ENCODE data around the gene PRH2.

Gene PRH2

DNA sequence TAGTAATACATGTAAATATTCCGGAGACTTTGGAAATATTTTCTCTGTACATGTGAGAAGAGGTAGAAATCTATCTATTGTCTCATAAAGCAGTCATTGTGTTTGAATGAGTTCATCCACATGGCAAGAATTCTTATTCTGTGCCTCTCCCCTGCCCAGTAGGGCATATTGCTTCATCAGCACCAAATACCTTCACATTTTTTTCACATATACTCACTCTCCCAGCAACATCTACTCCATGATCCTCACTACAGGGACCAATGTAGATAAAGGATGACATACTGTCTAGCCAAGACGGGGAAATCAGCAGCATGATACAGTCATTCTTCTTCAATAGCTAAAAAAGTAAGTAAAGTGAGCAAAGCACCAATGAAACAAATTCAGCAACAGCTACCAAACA is 11.4 kb downstream of the PRH2 start:
- TF ChIP-seq GATA2 (IDR thresholded peaks at IDR 0.05; ENCODE audit: low read depth, low read length), result no peak
- TF ChIP-seq GATA3 (IDR thresholded peaks at IDR 0.05; ENCODE audit: low read depth, low read length), result no peak

DNA sequence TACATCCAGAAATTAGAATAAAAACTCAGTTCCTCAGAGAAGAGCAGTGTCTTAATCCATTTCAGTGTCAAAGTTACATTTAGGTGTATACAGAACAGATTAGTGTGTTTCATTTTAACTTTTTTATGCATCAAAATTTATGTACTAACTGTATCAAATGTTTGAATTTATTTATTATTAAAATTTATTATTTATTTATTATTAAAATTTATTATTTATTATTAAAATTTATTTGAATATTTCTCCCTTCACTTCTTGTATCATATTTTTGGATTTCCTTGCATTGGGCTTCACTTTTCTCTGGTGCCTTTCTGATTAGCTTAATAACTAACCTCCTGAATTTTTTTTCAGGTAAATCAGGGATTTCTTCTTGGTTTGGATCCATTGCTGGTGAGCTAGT is 12.3 kb downstream of the PRH2 start:
- no peak for TF ChIP-seq GATA2 (IDR thresholded peaks at IDR 0.05; ENCODE audit: low read depth, low read length)
- no peak for TF ChIP-seq GATA3 (IDR thresholded peaks at IDR 0.05; ENCODE audit: low read depth, low read length)

DNA sequence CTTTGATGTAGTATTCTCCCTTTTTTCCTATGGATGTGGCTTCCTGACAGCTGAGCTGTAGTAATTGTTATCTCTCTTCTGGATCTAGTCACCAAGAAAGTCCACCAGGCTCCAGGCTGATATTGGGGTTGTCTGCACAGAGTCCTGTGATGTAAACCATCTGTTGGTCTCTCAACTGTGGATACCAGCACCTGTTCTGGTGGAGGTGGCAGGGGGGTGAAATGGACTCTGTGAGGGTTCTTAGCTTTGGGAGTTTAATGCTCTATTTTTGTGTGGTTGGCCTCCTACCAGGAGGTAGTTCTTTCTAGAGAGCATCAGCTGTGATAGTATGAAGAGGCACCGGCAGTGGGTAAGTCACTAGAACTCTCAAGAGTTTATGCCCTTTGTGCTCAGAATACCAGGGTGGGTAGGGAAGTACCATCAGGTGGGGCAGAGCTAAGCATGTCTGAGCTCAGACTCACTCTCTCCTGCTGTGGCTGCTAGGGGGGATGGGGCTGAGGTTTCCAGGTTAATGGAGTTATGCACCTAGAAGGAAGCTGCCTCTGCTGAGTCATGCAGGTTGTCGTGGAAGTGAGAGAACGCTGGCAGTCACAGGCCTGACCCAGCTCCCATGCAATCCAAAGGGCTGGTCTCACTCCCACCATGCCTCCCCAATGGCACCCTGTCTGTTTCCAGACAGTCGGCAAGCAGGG is 13.0 kb downstream of the PRH2 start:
- peak; percentile 38; the same call in 1 of the 2 replicates for TF ChIP-seq GATA3 (IDR thresholded peaks at IDR 0.05; ENCODE audit: low read depth, low read length)
- peak; percentile 44; the same call in 1 of the 2 replicates for TF ChIP-seq GATA2 (IDR thresholded peaks at IDR 0.05; ENCODE audit: low read depth, low read length)

DNA sequence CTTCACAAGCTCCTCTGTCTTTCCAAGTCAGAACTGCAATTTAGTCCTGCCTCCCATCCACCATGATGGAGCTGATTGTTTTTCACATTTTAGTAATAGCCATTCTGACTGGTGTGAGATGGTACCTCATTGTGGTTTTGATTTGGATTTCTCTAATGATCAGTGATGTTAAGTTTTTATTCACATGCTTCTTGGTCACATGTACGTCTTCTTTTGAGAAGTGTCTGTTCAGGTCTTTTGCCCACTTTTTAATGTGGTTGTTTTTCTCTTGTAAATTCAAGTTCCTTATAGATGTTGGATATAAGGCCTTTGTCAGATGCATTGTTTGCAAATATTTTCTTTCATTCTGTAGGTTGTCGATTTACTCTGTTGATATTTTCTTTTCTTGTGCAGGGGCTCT is 14.1 kb downstream of the PRH2 start:
- TF ChIP-seq GATA2 (IDR thresholded peaks at IDR 0.05; ENCODE audit: low read depth, low read length), result no peak
- TF ChIP-seq GATA3 (IDR thresholded peaks at IDR 0.05; ENCODE audit: low read depth, low read length), result no peak

DNA sequence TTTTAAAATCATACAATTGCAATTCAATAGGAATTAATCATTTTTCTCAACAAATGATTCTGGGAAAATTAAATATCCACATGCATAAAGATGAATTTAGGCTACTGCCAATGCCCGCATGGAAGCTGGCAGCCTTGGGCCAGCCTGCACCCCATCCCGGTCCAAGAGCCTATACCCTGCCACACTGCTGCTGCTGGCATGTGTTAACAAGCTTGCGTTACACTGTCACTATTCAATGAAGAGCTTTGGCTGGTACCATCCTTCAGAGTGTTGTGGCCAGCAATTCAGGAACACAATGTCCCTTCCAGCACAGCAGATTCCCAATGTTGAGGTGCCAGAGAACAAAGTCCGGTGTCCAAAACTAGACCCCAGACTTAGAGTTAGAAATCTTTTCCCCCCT is 23.6 kb downstream of the PRH2 start:
- TF ChIP-seq GATA3 (IDR thresholded peaks at IDR 0.05; ENCODE audit: low read depth, low read length), result no peak
- TF ChIP-seq GATA2 (IDR thresholded peaks at IDR 0.05; ENCODE audit: low read depth, low read length), result no peak

DNA sequence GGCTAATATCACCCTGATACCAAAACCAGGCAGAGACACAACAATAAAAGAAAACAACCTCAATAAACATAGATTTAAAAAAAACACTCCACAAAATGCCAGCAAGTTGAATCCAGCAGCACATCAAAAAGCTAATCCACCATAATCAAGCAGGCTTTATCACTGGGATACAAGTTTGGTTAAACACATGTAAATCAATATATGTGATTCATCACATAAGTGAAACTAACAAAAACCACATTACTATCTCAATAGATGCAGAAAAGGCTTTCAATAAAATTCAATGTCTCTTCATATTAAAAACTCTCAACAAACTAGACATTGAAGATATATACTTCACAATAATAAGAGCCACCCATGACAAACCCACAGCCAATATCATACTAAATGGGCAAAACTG is 27.0 kb downstream of the PRH2 start:
- TF ChIP-seq GATA2 (IDR thresholded peaks at IDR 0.05; ENCODE audit: low read depth, low read length), result no peak
- TF ChIP-seq GATA3 (IDR thresholded peaks at IDR 0.05; ENCODE audit: low read depth, low read length), result no peak

DNA sequence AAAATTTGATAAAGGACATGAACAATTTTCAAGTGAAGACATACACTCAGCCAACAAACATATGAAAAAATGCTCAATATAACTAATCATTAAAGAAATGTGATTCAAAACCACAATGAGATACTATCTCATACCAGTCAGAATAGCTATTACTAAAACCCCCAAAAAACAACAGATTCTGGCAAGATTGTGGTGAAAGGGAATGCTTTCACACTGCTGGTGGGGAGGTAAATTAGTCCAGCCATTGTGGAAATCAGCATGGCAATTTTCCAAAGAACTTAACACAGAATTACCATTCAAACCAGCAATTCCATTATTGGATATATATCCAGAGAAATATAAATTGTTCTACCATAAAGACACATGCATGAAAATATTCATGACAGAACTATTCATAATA is 28.7 kb downstream of the PRH2 start:
- no peak for TF ChIP-seq GATA2 (IDR thresholded peaks at IDR 0.05; ENCODE audit: low read depth, low read length)

DNA sequence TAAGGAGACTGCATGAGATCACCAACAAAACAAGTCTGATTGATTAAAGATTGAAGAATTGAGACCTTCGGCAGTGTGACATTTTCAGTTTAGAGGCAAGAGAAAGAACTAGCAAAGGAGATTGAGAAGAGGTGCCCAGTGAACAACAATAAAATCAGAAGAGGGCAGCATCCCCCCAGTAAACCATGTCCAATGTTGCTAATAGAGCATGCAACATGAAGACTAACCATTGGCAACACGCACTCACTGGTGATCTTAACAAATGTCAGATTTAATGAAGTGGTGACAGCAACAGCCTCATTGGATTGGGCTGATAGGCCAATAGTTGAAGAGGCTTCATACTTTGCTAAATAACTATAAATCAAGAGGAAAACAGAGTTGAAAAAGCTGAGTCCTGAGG is 30.8 kb downstream of the PRH2 start:
- TF ChIP-seq GATA2 (IDR thresholded peaks at IDR 0.05; ENCODE audit: low read depth, low read length), result no peak
- TF ChIP-seq GATA3 (IDR thresholded peaks at IDR 0.05; ENCODE audit: low read depth, low read length), result no peak

DNA sequence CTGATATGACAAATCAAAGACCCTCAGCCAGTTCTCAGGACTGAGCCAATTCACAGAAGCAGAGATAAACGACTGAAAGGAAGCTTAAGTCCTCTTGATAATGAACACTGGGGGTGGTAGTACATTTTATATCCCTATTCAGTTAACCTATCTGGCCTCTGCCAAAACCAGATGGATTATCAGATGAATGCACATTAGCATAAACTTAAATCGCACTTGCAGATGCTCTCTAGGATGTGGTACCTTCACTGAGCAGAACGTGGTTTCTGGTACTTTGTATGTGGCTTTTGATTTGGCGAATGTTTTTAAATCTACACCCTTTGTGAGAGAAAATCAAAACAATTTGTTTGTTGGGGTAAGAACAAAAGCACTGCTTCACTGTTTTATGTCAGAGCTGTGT is 31.2 kb downstream of the PRH2 start:
- TF ChIP-seq GATA3 (IDR thresholded peaks at IDR 0.05; ENCODE audit: low read depth, low read length) (no peak), GATA2 (IDR thresholded peaks at IDR 0.05; ENCODE audit: low read depth, low read length) (no peak)

DNA sequence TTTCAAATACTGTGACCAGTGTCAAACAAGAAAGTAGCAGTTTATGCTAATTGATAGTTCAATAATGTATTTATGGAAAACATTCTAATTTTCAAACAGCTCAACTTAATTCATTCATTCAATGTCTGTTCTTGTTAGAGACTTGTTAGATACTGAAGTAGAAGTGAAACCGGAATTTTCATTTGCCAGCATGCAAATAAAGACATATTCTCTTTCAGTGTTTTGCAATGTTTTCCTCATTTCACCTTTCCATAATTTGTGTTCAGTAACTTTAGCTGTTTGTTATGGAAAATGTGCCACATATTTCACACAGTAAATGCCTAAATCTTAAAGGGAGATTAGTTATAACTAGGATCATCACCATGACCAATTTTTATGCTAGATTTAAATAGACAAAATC is 36.4 kb downstream of the PRH2 start:
- no peak for TF ChIP-seq GATA3 (IDR thresholded peaks at IDR 0.05; ENCODE audit: low read depth, low read length)
- TF ChIP-seq GATA2 (IDR thresholded peaks at IDR 0.05; ENCODE audit: low read depth, low read length), result no peak

DNA sequence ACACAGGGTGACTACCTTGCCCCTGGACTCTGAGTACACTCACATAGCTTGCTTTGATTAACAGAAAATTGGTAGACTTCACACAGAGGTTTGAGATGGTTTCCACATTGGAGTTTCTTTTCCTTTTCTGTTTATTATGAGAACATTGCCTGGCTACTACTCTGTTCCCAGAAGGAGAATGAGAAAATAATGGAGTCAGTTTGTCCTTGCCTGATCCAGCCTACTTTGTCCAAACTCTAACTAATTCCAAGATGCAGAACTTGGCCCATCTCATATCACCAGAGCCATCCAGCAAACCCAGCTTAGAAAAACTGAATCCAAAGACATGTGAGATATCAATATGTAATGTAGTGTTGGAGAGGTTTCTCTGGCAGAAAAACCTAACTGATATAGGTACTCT is 37.3 kb downstream of the PRH2 start:
- TF ChIP-seq GATA3 (IDR thresholded peaks at IDR 0.05; ENCODE audit: low read depth, low read length) (no peak), GATA2 (IDR thresholded peaks at IDR 0.05; ENCODE audit: low read depth, low read length) (no peak)

DNA sequence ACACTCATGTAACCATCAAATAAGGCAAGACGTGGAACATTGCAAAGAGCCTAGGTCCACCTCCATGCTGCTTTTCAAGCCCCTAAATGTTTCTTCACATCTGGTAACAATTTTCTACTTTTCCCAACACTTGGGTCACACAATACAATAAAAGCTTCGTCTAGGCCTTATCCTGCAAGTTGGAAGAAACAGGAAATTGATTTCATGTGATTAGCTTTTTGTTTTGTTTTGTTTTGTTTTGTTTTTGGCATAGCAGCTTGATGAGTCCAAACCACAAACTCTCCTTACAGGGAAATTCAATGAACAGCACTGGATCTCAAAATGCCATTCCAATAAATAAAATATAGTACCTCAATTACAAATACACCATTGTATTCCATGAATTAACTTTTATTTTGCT is 38.4 kb downstream of the PRH2 start:
- no peak for TF ChIP-seq GATA2 (IDR thresholded peaks at IDR 0.05; ENCODE audit: low read depth, low read length)
- TF ChIP-seq GATA3 (IDR thresholded peaks at IDR 0.05; ENCODE audit: low read depth, low read length), result no peak

DNA sequence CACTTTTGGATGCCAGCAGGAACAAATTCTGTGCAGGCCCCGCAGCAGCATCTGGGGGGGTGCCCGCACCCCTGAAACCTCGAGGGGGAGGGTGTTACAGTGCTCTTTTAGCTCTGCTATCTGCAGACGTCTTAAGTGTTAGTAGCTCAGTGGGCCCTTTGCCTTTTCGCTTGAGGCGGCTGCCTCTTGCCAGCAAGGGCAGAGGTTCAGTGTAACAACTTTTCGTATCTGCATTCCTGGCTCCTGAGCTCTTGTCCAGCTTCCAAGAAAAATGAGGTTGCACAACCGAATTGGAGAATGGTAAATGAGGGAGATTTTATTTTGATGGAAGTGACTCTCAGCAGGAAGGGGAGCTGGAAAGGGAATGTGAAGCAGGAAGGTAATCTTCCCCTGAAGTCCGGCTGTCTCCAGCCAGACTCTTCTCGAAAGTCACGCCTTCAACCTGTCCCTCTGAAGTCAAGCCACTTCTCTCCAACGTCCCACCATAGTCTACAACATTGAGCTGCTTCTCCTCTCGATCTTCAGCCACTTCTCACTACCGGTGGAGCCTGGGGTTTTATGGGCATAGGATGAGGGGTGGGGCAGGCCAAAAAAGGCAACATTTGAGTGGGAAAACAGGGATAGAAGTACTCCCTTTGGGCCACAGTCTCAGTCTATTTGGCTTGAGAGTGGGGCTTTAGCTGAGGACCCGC is 39.9 kb downstream of the PRH2 start:
- TF ChIP-seq GATA3 (IDR thresholded peaks at IDR 0.05; ENCODE audit: low read depth, low read length) (no peak), GATA2 (IDR thresholded peaks at IDR 0.05; ENCODE audit: low read depth, low read length) (no peak)

DNA sequence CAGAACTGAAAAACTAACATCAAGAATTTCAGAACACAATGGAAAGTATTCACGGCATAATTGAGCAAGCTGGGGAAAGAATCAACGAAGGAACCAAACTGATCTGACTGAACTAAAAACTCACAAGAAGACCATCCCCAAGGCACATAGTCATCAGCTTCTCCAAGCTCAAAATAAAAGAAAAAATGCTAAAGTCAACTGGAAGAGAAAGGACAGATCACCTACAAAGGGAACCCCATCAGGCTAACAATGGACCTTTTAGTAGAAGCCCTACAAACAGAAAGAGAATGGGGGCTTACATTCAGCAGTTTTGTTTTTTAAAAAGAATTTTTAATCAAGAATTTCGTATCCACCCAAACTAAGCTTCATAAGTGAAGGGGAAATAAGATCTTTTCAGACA is 45.9 kb downstream of the PRH2 start:
- TF ChIP-seq GATA2 (IDR thresholded peaks at IDR 0.05; ENCODE audit: low read depth, low read length) (no peak), GATA3 (IDR thresholded peaks at IDR 0.05; ENCODE audit: low read depth, low read length) (no peak)

DNA sequence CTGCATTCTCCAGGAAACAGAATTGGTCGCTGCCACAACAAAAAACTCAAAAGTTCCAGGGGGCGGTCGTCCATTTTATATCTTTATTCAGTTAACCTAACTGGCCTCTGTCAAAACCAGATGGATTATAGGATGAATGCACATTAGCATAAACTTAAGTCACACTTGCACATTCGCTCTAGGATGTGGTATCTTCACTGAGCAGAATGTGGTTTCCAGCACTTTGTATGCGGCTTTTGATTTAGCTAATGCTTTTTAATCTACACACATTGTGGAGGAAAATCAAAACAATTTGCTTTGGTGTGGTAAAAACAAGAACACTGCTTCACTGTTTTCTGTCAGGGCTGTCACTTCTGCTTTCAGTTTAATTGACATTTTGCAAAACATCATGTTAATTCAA is 53.2 kb downstream of the PRH2 start:
- TF ChIP-seq GATA3 (IDR thresholded peaks at IDR 0.05; ENCODE audit: low read depth, low read length) (no peak), GATA2 (IDR thresholded peaks at IDR 0.05; ENCODE audit: low read depth, low read length) (no peak)
